Neutrophil (primary cell): ENCODE results near the gene IL6.
"Not testable (repeated sequence)": the region's sequence is repeated elsewhere in the genome, so short reads cannot be mapped to it uniquely, and the experiment has no call there.

Experiments
- H3K27ac ChIP-seq: fragments of 200-600 bp; sonication (generic); 2 replicates; pipeline ENCODE4 v1.5.1; 2016; ENCODE audit warnings: mild to moderate bottlenecking, moderate library complexity
- H3K27me3 ChIP-seq: fragments of 200-600 bp; sonication (generic); 2 replicates; pipeline ENCODE4 v1.6.0; 2016; ENCODE audit warnings: mild to moderate bottlenecking
- H3K36me3 ChIP-seq: fragments of 200-600 bp; sonication (generic); 2 replicates; pipeline ENCODE4 v1.5.1; 2017
- H3K4me1 ChIP-seq, 2 experiments: fragments of 200-600 bp in 1 of 2; sonication (generic) in 1 of 2; 1 replicate in 1 of 2; 2 replicates in 1 of 2; pipeline versions ENCODE4 v1.5.1 to v1.6.1; 2013 to 2016; ENCODE audit warnings: low read depth in 1 of 2, low read length in 1 of 2, mild to moderate bottlenecking in 1 of 2, moderate library complexity in 1 of 2; ENCODE audit not compliant: control insufficient read depth in 1 of 2, insufficient read depth in 1 of 2
- H3K4me3 ChIP-seq, 2 experiments: fragments of 200-600 bp in 1 of 2; sonication (generic) in 1 of 2; 1 replicate in 1 of 2; 2 replicates in 1 of 2; pipeline ENCODE4 v1.5.1; 2013 to 2016; ENCODE audit warnings: low read depth in 1 of 2, low read length in 1 of 2, mild to moderate bottlenecking in 1 of 2, moderate library complexity in 1 of 2
- H3K9me3 ChIP-seq: fragments of 200-600 bp; sonication (generic); 2 replicates; pipeline ENCODE4 v1.5.1; 2016
- CTCF ChIP-seq: fragments of 200-600 bp; sonication (generic); IDR thresholded peaks from 2 replicates; pipeline ENCODE4 v1.5.1; 2016; ENCODE audit warnings: antibody characterized with exemption

The IL6 gene

GRCh38 chr7:22776964-22777363 lies 50.0 kb downstream of the IL6 start:
- no peak for TF ChIP-seq CTCF
- Histone ChIP-seq H3K36me3 (no peaks in the 10 kb centered on the region), H3K27ac (no peak overlapping the region), H3K4me1 (no peaks in the 10 kb centered on the region), H3K27me3 (peaks cover 20% of the 10 kb centered on the region), H3K4me3 (no peak overlapping the region), H3K9me3 (no peaks in the 10 kb centered on the region)

- not testable (repeated sequence) for H3K9me3 ChIP-seq, H3K27ac ChIP-seq, H3K36me3 ChIP-seq, H3K4me3 ChIP-seq, H3K27me3 ChIP-seq, H3K4me1 ChIP-seq
Measured at GRCh38 chr7:22779730-22780323, 52.8 kb downstream of the IL6 start.

GRCh38 chr7:22781230-22781711 lies 54.3 kb downstream of the IL6 start:
- Histone ChIP-seq H3K36me3 (no peaks in the 10 kb centered on the region), H3K4me1 (no peaks in the 10 kb centered on the region), H3K27me3 (no peaks in the 10 kb centered on the region), H3K4me3 (no peak overlapping the region), H3K27ac (no peak overlapping the region), H3K9me3 (no peaks in the 10 kb centered on the region)
- no peak for TF ChIP-seq CTCF
